H1 (cell line): ENCODE measurements around the gene COL27A1. TPM values are rescaled to one million over a fixed set of nuclear protein-coding genes. Genes with fewer than 3 reads are reported as not detected.

Source experiments
- CTCF ChIA-PET: fragments of 300-600 bp; sonication (Branson Sonifier 250); formaldehyde crosslinking; loops from one replicate; lab custom pipeline; 2021; ENCODE audit not compliant: partially characterized antibody; lab: Charles Lee
- POLR2A ChIA-PET: fragments of 300-600 bp; sonication (Branson Sonifier 250); formaldehyde crosslinking; loops from one replicate; lab custom pipeline; 2021; ENCODE audit warnings: inconsistent platforms; ENCODE audit not compliant: partially characterized antibody; lab: Charles Lee
- DNase-seq, 2 experiments: peaks; one replicate each; pipeline versions ENCODE4 v3.0.0 to v3.0.0-alpha.2; 2010 to 2022; ENCODE audit warnings: low spot score in 2 of 2, low read depth in 1 of 2, mixed read lengths in 1 of 2
- FAIRE-seq: peaks from 2 replicates; lab custom pipeline; 2011; peaks lifted over from hg19 to GRCh38; lab: Jason Lieb, UNC
- H2AFZ ChIP-seq: 2 replicates; pipeline ENCODE4 v1.8.1; 2012; ENCODE audit warnings: low read length, inconsistent platforms
- H2AK5ac ChIP-seq: 2 replicates; pipeline ENCODE4 v1.6.1; 2013; ENCODE audit warnings: low read depth, low read length
- H2BK120ac ChIP-seq: replicated peaks from 2 replicates; pipeline ENCODE3; 2013; ENCODE audit warnings: low read depth, low read length, inconsistent platforms
- H2BK12ac ChIP-seq: 2 replicates; pipeline ENCODE4 v1.6.1; 2013; ENCODE audit warnings: low read depth, low read length
- H2BK15ac ChIP-seq: 2 replicates; pipeline ENCODE4 v1.6.1; 2013; ENCODE audit warnings: low read length
- H2BK20ac ChIP-seq: 2 replicates; pipeline ENCODE4 v1.6.1; 2013; ENCODE audit warnings: low read length
- H2BK5ac ChIP-seq: 2 replicates; pipeline ENCODE4 v1.6.1; 2013; ENCODE audit warnings: low read depth, low read length
- H3K14ac ChIP-seq: 2 replicates; pipeline ENCODE4 v1.6.1; 2013; ENCODE audit warnings: inconsistent platforms; ENCODE audit not compliant: insufficient read length
- H3K18ac ChIP-seq: 2 replicates; pipeline ENCODE4 v1.6.1; 2013; ENCODE audit warnings: low read length; ENCODE audit errors: extremely low read depth
- H3K23ac ChIP-seq: 2 replicates; pipeline ENCODE4 v1.6.1; 2013; ENCODE audit warnings: inconsistent platforms; ENCODE audit not compliant: insufficient read length
- H3K23me2 ChIP-seq: 2 replicates; pipeline ENCODE4 v1.6.1; 2013; ENCODE audit warnings: low read depth, low read length
- H3K27ac ChIP-seq: 2 replicates; pipeline ENCODE4 v1.6.1; 2011; ENCODE audit warnings: low read depth, low read length, inconsistent platforms
- H3K27me3 ChIP-seq, 4 experiments: replicated peaks in 1 of 4; 1 replicate in 1 of 4; 2 replicates in 3 of 4; pipeline versions ENCODE4 v1.6.1 to v1.8.1; 2011 to 2013; ENCODE audit warnings: low read length in 3 of 4, mild to moderate bottlenecking in 3 of 4, inconsistent platforms in 2 of 4, mixed read lengths in 2 of 4, moderate library complexity in 1 of 4; ENCODE audit not compliant: control insufficient read depth in 3 of 4, insufficient read depth in 3 of 4; ENCODE audit errors: extremely low read depth in 1 of 4
- H3K36me3 ChIP-seq, 4 experiments: 2 replicates each; pipeline versions ENCODE4 v1.6.1 to v1.8.1; 2011 to 2013; ENCODE audit warnings: mild to moderate bottlenecking in 4 of 4, low read length in 3 of 4, moderate library complexity in 2 of 4, control low read depth in 1 of 4, inconsistent platforms in 1 of 4; ENCODE audit not compliant: insufficient read depth in 4 of 4, control insufficient read depth in 2 of 4
- H3K4ac ChIP-seq: replicated peaks from 2 replicates; pipeline ENCODE3; 2013; ENCODE audit warnings: low read length, low read depth, mixed read lengths, inconsistent platforms; ENCODE audit not compliant: insufficient read length
- H3K4me1 ChIP-seq, 4 experiments: replicated peaks in 1 of 4; 1 replicate in 1 of 4; 2 replicates in 3 of 4; pipeline versions ENCODE4 v1.6.1 to v1.8.1; 2011 to 2013; ENCODE audit warnings: low read length in 3 of 4, inconsistent platforms in 2 of 4, mixed read lengths in 1 of 4; ENCODE audit not compliant: insufficient read depth in 4 of 4, control insufficient read depth in 3 of 4
- H3K4me2 ChIP-seq, 2 experiments: 2 replicates each; pipeline versions ENCODE4 v1.6.1 to v1.8.1; 2011 to 2013; ENCODE audit warnings: low read depth in 2 of 2, low read length in 2 of 2, control low read depth in 1 of 2, inconsistent platforms in 1 of 2, mild to moderate bottlenecking in 1 of 2; ENCODE audit not compliant: insufficient read depth in 1 of 2
- H3K4me3 ChIP-seq, 4 experiments: fragments of 200-600, 300-600 bp in 1 of 4; sonication (generic), shearing (Covaris generic), sonication (Bioruptor Twin) in 1 of 4; 2 replicates each; pipeline versions ENCODE4 v1.5.1 to v1.8.1; 2011 to 2016; ENCODE audit warnings: low read length in 4 of 4, low read depth in 3 of 4, control low read depth in 2 of 4, inconsistent platforms in 2 of 4, mild to moderate bottlenecking in 2 of 4, mixed read lengths in 1 of 4, moderate library complexity in 1 of 4; ENCODE audit not compliant: insufficient read depth in 2 of 4; ENCODE audit errors: extremely low read depth in 1 of 4
- H3K56ac ChIP-seq: replicated peaks from 2 replicates; pipeline ENCODE3; 2013; ENCODE audit warnings: low read depth, mild to moderate bottlenecking, mixed read lengths, low read length, inconsistent platforms; ENCODE audit not compliant: insufficient read length
- H3K79me1 ChIP-seq: 2 replicates; pipeline ENCODE4 v1.6.1; 2013; ENCODE audit warnings: low read depth, low read length, control low read depth
- H3K79me2 ChIP-seq, 2 experiments: 2 replicates each; pipeline versions ENCODE4 v1.6.1 to v1.8.1; 2012 to 2013; ENCODE audit warnings: low read length in 2 of 2, mild to moderate bottlenecking in 2 of 2, inconsistent platforms in 1 of 2; ENCODE audit not compliant: insufficient read depth in 2 of 2, control insufficient read depth in 1 of 2
- H3K9ac ChIP-seq, 4 experiments: replicated peaks in 1 of 4; 1 replicate in 1 of 4; 2 replicates in 3 of 4; pipeline versions ENCODE4 v1.6.1 to v1.8.1; 2011 to 2013; ENCODE audit warnings: low read depth in 3 of 4, low read length in 3 of 4, control low read depth in 2 of 4, mild to moderate bottlenecking in 2 of 4, moderate library complexity in 2 of 4, inconsistent platforms in 1 of 4; ENCODE audit errors: extremely low read depth in 1 of 4
- H3K9me3 ChIP-seq, 2 experiments: 2 replicates each; pipeline versions ENCODE4 v1.6.1 to v1.8.1; 2012 to 2013; ENCODE audit warnings: mild to moderate bottlenecking in 2 of 2, moderate library complexity in 2 of 2, control low read depth in 1 of 2, inconsistent platforms in 1 of 2, low read depth in 1 of 2, low read length in 1 of 2, mixed read lengths in 1 of 2; ENCODE audit not compliant: insufficient read depth in 2 of 2
- H4K20me1 ChIP-seq, 2 experiments: replicated peaks in 1 of 2; 2 replicates each; pipeline versions ENCODE3 to v1.8.1; 2011 to 2013; ENCODE audit warnings: inconsistent platforms in 2 of 2, low read length in 2 of 2, mild to moderate bottlenecking in 1 of 2; ENCODE audit not compliant: insufficient read depth in 2 of 2, control insufficient read depth in 1 of 2
- H4K5ac ChIP-seq: 2 replicates; pipeline ENCODE4 v1.6.1; 2013; ENCODE audit warnings: low read length, low read depth, mixed read lengths, inconsistent platforms; ENCODE audit not compliant: insufficient read length
- H4K8ac ChIP-seq: 2 replicates; pipeline ENCODE4 v1.8.0; 2013; ENCODE audit warnings: mild to moderate bottlenecking, moderate library complexity, low read length, inconsistent platforms; ENCODE audit not compliant: insufficient read depth; ENCODE audit errors: extremely low read depth
- H4K91ac ChIP-seq: replicated peaks from 2 replicates; pipeline ENCODE3; 2013; ENCODE audit warnings: low read length, mixed read lengths, inconsistent platforms; ENCODE audit not compliant: insufficient read length
- ASH2L ChIP-seq: fragments of 200-600, 300-600 bp; sonication (generic); IDR thresholded peaks from one replicate; pipeline ENCODE4 v1.7.1; 2017; ENCODE audit warnings: low read length
- BCL11A ChIP-seq, 2 experiments: IDR thresholded peaks; one replicate each; pipeline ENCODE4 v1.6.1; 2011; ENCODE audit warnings: low read depth in 2 of 2, low read length in 2 of 2, mild to moderate bottlenecking in 2 of 2
- CBX8 ChIP-seq: fragments of 300-800, 300-1000 bp; sonication (generic); IDR thresholded peaks from 2 replicates; pipeline ENCODE4 v1.7.1; 2016; ENCODE audit warnings: low read depth, low read length, borderline replicate concordance
- CHD1 ChIP-seq: IDR thresholded peaks from 2 replicates; pipeline ENCODE4 v1.6.1; 2012; ENCODE audit warnings: low read depth, low read length, improper control_type of control experiment
- CREB1 ChIP-seq: IDR thresholded peaks from 2 replicates; pipeline ENCODE4 v1.6.1; 2012; ENCODE audit warnings: inconsistent platforms
- MAFK ChIP-seq: IDR thresholded peaks from 2 replicates; pipeline ENCODE4 v1.6.1; 2012; ENCODE audit warnings: low read depth, mild to moderate bottlenecking, improper control_type of control experiment, low read length
- NRF1 ChIP-seq: IDR thresholded peaks from 2 replicates; pipeline ENCODE4 v1.6.1; 2011; ENCODE audit warnings: mild to moderate bottlenecking, low read depth, low read length, improper control_type of control experiment
- PHF8 ChIP-seq: fragments of 200-600 bp; sonication (generic); conservative IDR thresholded peaks from 2 replicates; pipeline ENCODE4 v1.7.1; 2012; ENCODE audit warnings: low read depth, mild to moderate bottlenecking, inconsistent platforms, low read length, moderate library complexity
- RAD21 ChIP-seq, 2 experiments: IDR thresholded peaks in 1 of 2; conservative IDR thresholded peaks in 1 of 2; 2 replicates each; pipeline ENCODE4 v1.6.1; 2011; ENCODE audit warnings: low read depth in 2 of 2, low read length in 2 of 2, improper control_type of control experiment in 1 of 2, inconsistent platforms in 1 of 2, mild to moderate bottlenecking in 1 of 2, moderate library complexity in 1 of 2
- RBBP5 ChIP-seq: IDR thresholded peaks from 2 replicates; pipeline ENCODE4 v1.7.1; 2012; ENCODE audit warnings: low read depth, mild to moderate bottlenecking, inconsistent platforms, low read length, moderate library complexity, borderline replicate concordance
- SP4 ChIP-seq: IDR thresholded peaks from 2 replicates; pipeline ENCODE4 v1.6.1; 2012; ENCODE audit warnings: low read length, inconsistent platforms
- TAF7 ChIP-seq: optimal IDR thresholded peaks from 2 replicates; pipeline ENCODE3; 2011; ENCODE audit warnings: low read depth, mild to moderate bottlenecking, inconsistent platforms, low read length, moderate library complexity, borderline replicate concordance
- TCF12 ChIP-seq: IDR thresholded peaks from 2 replicates; pipeline ENCODE4 v1.6.1; 2011; ENCODE audit warnings: low read depth, mild to moderate bottlenecking, low read length
- WGBS, 2 experiments: shearing (Covaris generic) in 1 of 2; methylation state at CpG; one replicate each; pipeline versions ENCODE4 v1.1.6 to v1.1.7; 2013 to 2015; ENCODE audit warnings: low lambda C conversion rate in 2 of 2, mixed read lengths in 2 of 2, inconsistent platforms in 1 of 2, low coverage in 1 of 2, missing lambda C conversion rate in 1 of 2; ENCODE audit not compliant: insufficient replicate concordance in 2 of 2, insufficient coverage in 1 of 2, insufficient read length in 1 of 2; ENCODE audit errors: extremely low coverage in 1 of 2, missing lambda C conversion rate in 1 of 2; 5-methylcytosine and 5-hydroxymethylcytosine counted together
- polyA plus RNA-seq, 7 experiments: library from polyadenylated mRNA; depleted of rRNA in 3 of 7; stranded (reverse) in 5 of 7; unstranded in 2 of 7; fragments of >200 nt in 5 of 7; fragments of 200-250 nt in 2 of 7; gene quantifications; 1 replicate in 5 of 7; 2 replicates in 1 of 7; 4 replicates in 1 of 7; pipeline versions ENCODE4 v1.2.1 to v1.2.3, GENCODE V29; 2011 to 2013; ENCODE audit warnings: missing spikeins in 2 of 7, mixed read lengths in 2 of 7
- total RNA-seq: library from RNA; stranded (reverse); fragmentation: NEBNext Ultra II Directional; extraction: Animal tissue kit (Norgen Biotek cat#: 25700); gene quantifications from 2 replicates; pipeline ENCODE4 v1.2.1, GENCODE V29; 2021
- TF ChIP-seq, protein P1 (sequence below): IDR thresholded peaks from 2 replicates; pipeline ENCODE4 v1.6.1; 2011; ENCODE audit warnings: low read depth, mild to moderate bottlenecking, low read length; ENCODE audit not compliant: insufficient read depth

The COL27A1 gene
- total and polyA plus RNA-seq, 2 of the 8 experiments (the other 6 are each of a cell fraction or from before 2014, with no cell fraction given), result 15.1 to 22.8 TPM

DNA sequence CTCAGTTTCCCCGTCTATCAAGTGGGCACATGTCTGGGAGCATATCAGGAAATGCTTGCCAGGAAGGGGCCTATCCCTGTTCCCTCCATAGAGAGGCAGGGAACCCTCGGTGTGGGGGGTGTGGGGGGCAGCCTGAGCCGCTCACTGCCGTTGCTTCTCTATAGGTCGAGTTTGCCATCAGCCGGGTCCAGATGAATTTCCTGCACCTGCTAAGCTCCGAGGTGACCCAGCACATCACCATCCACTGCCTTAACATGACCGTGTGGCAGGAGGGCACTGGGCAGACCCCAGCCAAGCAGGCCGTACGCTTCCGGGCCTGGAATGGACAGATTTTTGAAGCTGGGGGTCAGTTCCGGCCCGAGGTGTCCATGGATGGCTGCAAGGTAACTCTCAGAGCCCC, 153.8 kb downstream of the COL27A1 start:
- Histone ChIP-seq H3K4me2 (no peak overlapping the region), H3K79me2 (no peaks in the 10 kb centered on the region), H2BK12ac (no peak overlapping the region), H2BK15ac (no peak overlapping the region), H3K56ac (no peak overlapping the region), H2AK5ac (no peak overlapping the region), H2AFZ (no peak overlapping the region), H3K36me3 (no peaks in the 10 kb centered on the region; a peak in 2 of 8 replicates), H3K4me1 (no peaks in the 10 kb centered on the region; a peak in 2 of 7 replicates), H2BK120ac (no peak overlapping the region), H3K9me3 (no peaks in the 10 kb centered on the region), H3K23ac (no peak overlapping the region), H2BK5ac (no peak overlapping the region), H2BK20ac (no peak overlapping the region), H3K4ac (no peak overlapping the region), H4K91ac (no peak overlapping the region), H4K5ac (no peak overlapping the region), H3K9ac (no peak overlapping the region), H3K79me1 (no peaks in the 10 kb centered on the region), H3K14ac (no peak overlapping the region), H4K8ac (no peak overlapping the region), H3K27me3 (no peaks in the 10 kb centered on the region), H3K18ac (no peak overlapping the region), H4K20me1 (no peaks in the 10 kb centered on the region), H3K27ac (no peak overlapping the region), H3K4me3 (no peak overlapping the region), H3K23me2 (no peaks in the 10 kb centered on the region)
- ChIA-PET CTCF (interaction anchor here (0.9 to 1.3 kb wide), 2 partner anchors 9 to 154 kb away, joined by 4 read pairs; partner anchors contain the start of gene COL27A1), POLR2A (no interaction called here)
- 90% methylated on average over 9 of the region's 13 CpGs; no CpG with 5 or more reads in 1 of the 2 experiments for WGBS, 2 experiments
- no peak for TF ChIP-seq RBBP5
- no peak for TF ChIP-seq MAFK
- TF ChIP-seq CBX8, result no peak
- TF ChIP-seq, protein P1, sequence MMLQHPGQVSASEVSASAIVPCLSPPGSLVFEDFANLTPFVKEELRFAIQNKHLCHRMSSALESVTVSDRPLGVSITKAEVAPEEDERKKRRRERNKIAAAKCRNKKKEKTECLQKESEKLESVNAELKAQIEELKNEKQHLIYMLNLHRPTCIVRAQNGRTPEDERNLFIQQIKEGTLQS, result no peak
- TF ChIP-seq TCF12, result no peak
- no peak for TF ChIP-seq PHF8
- TF ChIP-seq RAD21 (IDR thresholded peaks at IDR 0.05 in 1 of 2, conservative IDR thresholded peaks at IDR 0.05 in 1 of 2; ENCODE audit: low read depth in 2 of 2, low read length in 2 of 2), result no peak
- TF ChIP-seq CHD1, result no peak
- no peak for TF ChIP-seq TAF7
- no peak for TF ChIP-seq NRF1
- no peak for TF ChIP-seq SP4
- TF ChIP-seq ASH2L, result no peak
- TF ChIP-seq BCL11A (IDR thresholded peaks at IDR 0.05; ENCODE audit: low read depth in 2 of 2, low read length in 2 of 2), result no peak
- TF ChIP-seq CREB1, result no peak
- DNase-seq (peak in 1 of 2 experiments; percentile 20), FAIRE-seq (no peak)
